ENCODE measurements around the gene DNAJC5G.

The DNAJC5G gene, protein sequence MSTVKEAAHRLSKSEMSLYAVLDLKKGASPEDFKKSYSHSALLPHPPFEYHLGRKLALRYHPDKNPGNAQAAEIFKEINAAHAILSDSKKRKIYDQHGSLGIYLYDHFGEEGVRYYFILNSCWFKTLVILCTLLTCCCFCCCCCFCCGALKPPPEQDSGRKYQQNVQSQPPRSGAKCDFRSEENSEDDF

GRCh38 chr2:27275211-27276150, at the start of gene DNAJC5G:
Gene DNAJC5G, plus strand, starts transcription at chr2:27275433. Its CDS starts 1,296 bp downstream, at chr2:27276729.
- peaks cover 49% of the 10 kb centered on the region for H3K27me3 Mint-ChIP-seq
- no peak within 1 kb of the TSS for H3K27ac Mint-ChIP-seq
- peaks cover 7% of the 10 kb centered on the region for H3K4me1 Mint-ChIP-seq
- DNase-seq = no peak
- H3K4me3 Mint-ChIP-seq = no peak within 1 kb of the TSS
- H3K9me3 Mint-ChIP-seq = no peaks in the 10 kb centered on the region
- H3K36me3 Mint-ChIP-seq = no peaks in the 10 kb centered on the region
- CTCF ChIA-PET = no interaction called here

DNA sequence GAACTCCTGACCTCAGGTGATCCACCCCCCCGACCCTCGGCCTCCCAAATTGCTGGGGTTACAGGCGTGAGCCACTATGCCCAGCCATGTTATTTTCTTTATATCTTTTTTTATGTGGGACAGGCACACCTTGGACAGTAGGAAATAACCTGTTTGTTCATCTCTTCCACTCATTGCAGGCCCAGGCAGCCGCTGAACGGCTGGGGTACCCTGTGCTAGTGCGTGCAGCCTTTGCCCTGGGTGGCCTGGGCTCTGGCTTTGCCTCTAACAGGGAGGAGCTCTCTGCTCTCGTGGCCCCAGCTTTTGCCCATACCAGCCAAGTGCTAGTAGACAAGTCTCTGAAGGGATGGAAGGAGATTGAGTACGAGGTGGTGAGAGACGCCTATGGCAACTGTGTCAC, 49.7 kb upstream of the DNAJC5G start:
- no peaks in the 10 kb centered on the region for H3K4me1 Mint-ChIP-seq
- H3K4me3 Mint-ChIP-seq = no peak overlapping the region
- no peaks in the 10 kb centered on the region for H3K9me3 Mint-ChIP-seq
- no peak overlapping the region for H3K27ac Mint-ChIP-seq
- no peaks in the 10 kb centered on the region for H3K27me3 Mint-ChIP-seq
- CTCF ChIA-PET = no interaction called here
- DNase-seq = no peak
- H3K36me3 Mint-ChIP-seq = peaks cover 44% of the 10 kb centered on the region

DNA sequence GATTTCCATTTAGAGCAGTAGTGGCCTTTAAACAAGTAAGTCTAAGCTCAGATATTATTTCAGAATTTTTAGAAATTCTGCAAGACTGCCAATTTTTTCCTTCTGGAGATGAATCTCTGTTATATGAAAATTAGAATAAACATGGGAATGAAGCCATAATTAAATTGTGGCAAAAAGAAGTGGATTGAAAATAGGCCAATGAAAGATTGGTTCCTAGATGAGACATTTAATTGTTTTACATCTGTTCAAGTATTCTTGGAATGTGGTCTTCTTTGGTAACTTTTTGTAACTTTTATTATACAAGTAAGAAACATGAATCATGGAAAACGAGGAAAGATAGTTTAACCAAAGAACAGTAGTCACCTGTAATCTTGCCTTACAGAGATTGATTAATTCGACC, 47.7 kb upstream of the DNAJC5G start:
- H3K36me3 Mint-ChIP-seq = peaks cover 41% of the 10 kb centered on the region
- no peaks in the 10 kb centered on the region for H3K9me3 Mint-ChIP-seq
- no peaks in the 10 kb centered on the region for H3K27me3 Mint-ChIP-seq

DNA sequence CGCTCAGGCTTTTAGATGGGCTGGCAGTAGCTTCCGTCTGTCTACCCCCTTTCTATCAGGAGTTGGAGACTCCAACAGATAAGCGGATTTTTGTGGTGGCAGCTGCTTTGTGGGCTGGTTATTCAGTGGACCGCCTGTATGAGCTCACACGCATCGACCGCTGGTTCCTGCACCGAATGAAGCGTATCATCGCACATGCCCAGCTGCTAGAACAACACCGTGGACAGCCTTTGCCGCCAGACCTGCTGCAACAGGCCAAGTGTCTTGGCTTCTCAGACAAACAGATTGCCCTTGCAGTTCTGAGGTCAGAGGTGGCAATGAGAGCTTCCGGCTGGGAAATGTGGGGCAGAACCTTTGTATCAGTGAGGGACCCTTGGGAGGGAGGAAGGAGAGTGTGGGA, 43.3 kb upstream of the DNAJC5G start:
- H3K27ac Mint-ChIP-seq = no peak overlapping the region
- H3K4me1 Mint-ChIP-seq = no peaks in the 10 kb centered on the region
- H3K4me3 Mint-ChIP-seq = no peak overlapping the region
- CTCF ChIA-PET = interaction anchor here (0.8 to 1.4 kb wide), 2 partner anchors 71 to 271 kb away, joined by 3 read pairs; no protein-coding TSS in a partner anchor
- no peaks in the 10 kb centered on the region for H3K27me3 Mint-ChIP-seq
- H3K36me3 Mint-ChIP-seq = peaks cover 51% of the 10 kb centered on the region
- H3K9me3 Mint-ChIP-seq = no peaks in the 10 kb centered on the region
- DNase-seq = no peak

More for the DNA sequence above, 47.7 kb upstream of the DNAJC5G start:
- CTCF ChIA-PET = interaction anchor here (1.5 kb wide), 1 partner anchor 130 kb away, joined by 3 read pairs; no protein-coding TSS in a partner anchor
- no peaks in the 10 kb centered on the region for H3K4me1 Mint-ChIP-seq
- no peak overlapping the region for H3K27ac Mint-ChIP-seq
- H3K4me3 Mint-ChIP-seq = no peak overlapping the region
- DNase-seq = no peak

DNA sequence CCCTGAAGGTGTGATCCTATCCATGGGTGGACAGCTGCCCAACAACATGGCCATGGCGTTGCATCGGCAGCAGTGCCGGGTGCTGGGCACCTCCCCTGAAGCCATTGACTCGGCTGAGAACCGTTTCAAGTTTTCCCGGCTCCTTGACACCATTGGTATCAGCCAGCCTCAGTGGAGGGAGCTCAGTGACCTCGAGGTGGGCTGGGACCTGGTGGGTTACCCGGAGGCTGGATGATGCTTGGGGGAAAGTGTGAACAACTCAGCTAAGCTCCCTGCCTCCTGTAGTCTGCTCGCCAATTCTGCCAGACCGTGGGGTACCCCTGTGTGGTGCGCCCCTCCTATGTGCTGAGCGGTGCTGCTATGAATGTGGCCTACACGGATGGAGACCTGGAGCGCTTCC, 41.9 kb upstream of the DNAJC5G start:
- Mint-ChIP-seq H3K27me3 (no peaks in the 10 kb centered on the region), H3K9me3 (no peaks in the 10 kb centered on the region), H3K36me3 (peaks cover 57% of the 10 kb centered on the region), H3K27ac (no peak overlapping the region), H3K4me1 (no peaks in the 10 kb centered on the region), H3K4me3 (no peak overlapping the region)
- DNase-seq = no peak
- CTCF ChIA-PET = interaction anchor here (0.5 to 1.4 kb wide), 3 partner anchors 9 to 69 kb away, joined by 3 read pairs; no protein-coding TSS in a partner anchor

DNA sequence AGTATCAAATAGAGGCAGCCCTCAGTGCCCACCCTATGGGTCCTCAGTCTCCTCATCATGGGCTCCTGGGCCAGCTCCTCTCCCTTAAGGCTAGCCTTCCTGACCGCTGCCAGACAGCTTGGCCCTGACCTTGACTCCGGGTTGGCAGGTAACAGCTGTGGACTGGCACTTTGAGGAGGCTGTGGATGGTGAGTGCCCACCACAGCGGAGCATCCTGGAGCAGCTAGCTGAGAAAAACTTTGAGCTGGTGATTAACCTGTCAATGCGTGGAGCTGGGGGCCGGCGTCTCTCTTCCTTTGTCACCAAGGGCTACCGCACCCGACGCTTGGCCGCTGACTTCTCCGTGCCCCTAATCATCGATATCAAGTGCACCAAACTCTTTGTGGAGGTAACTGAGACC, 39.1 kb upstream of the DNAJC5G start:
- no peaks in the 10 kb centered on the region for H3K9me3 Mint-ChIP-seq
- no peaks in the 10 kb centered on the region for H3K4me1 Mint-ChIP-seq
- DNase-seq = no peak
- CTCF ChIA-PET = no interaction called here
- H3K27ac Mint-ChIP-seq = no peak overlapping the region
- no peaks in the 10 kb centered on the region for H3K27me3 Mint-ChIP-seq
- H3K4me3 Mint-ChIP-seq = no peak overlapping the region
- peaks cover 67% of the 10 kb centered on the region for H3K36me3 Mint-ChIP-seq

GRCh38 chr2:27236626-27237025, 38.6 kb upstream of the DNAJC5G start:
- H3K27me3 Mint-ChIP-seq = no peaks in the 10 kb centered on the region
- no peaks in the 10 kb centered on the region for H3K4me1 Mint-ChIP-seq
- H3K36me3 Mint-ChIP-seq = peaks cover 67% of the 10 kb centered on the region
- H3K9me3 Mint-ChIP-seq = no peaks in the 10 kb centered on the region
- CTCF ChIA-PET = no interaction called here
- no peak overlapping the region for H3K4me3 Mint-ChIP-seq
- no peak overlapping the region for H3K27ac Mint-ChIP-seq
- no peak for DNase-seq

DNA sequence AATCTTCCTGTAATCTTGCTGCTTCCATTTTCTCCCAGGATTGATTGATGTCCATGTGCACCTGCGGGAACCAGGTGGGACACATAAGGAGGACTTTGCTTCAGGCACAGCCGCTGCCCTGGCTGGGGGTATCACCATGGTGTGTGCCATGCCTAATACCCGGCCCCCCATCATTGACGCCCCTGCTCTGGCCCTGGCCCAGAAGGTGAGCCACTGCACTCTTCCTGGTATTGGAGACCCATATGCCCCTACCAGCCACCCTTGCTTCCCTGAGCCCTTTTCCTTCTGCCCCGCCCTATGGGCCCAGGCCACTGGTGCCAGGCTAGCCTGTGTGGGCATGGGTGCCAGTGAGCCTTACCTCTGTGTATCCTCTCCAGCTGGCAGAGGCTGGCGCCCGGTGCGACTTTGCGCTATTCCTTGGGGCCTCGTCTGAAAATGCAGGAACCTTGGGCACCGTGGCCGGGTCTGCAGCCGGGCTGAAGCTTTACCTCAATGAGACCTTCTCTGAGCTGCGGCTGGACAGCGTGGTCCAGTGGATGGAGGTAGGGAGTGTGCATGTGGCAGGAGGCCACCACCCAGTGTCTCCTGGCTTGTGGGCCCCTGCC, 37.8 kb upstream of the DNAJC5G start:
- no peaks in the 10 kb centered on the region for H3K9me3 Mint-ChIP-seq

DNA sequence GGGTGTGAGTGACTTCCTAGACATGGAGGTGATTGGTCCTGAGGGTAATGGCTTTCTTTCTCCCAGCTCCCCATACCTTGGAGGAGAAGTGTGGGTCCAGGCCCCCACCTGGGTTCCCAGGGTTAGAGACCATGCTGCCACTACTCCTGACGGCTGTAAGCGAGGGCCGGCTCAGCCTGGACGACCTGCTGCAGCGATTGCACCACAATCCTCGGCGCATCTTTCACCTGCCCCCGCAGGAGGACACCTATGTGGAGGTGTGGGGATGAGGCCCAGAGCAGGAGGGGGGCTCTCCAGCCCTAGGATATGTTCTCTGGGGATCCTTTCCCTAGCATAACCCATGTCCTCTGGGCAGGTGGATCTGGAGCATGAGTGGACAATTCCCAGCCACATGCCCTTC, 36.3 kb upstream of the DNAJC5G start:
- no peaks in the 10 kb centered on the region for H3K27me3 Mint-ChIP-seq
- H3K4me3 Mint-ChIP-seq = no peak overlapping the region
- CTCF ChIA-PET = no interaction called here
- H3K27ac Mint-ChIP-seq = no peak overlapping the region
- H3K4me1 Mint-ChIP-seq = peaks cover 7% of the 10 kb centered on the region
- H3K9me3 Mint-ChIP-seq = no peaks in the 10 kb centered on the region
- no peak for DNase-seq
- peaks cover 58% of the 10 kb centered on the region for H3K36me3 Mint-ChIP-seq

More for the DNA sequence above, 37.8 kb upstream of the DNAJC5G start:
- no peak for DNase-seq
- peaks cover 66% of the 10 kb centered on the region for H3K36me3 Mint-ChIP-seq
- no peak overlapping the region for H3K4me3 Mint-ChIP-seq
- no peak overlapping the region for H3K27ac Mint-ChIP-seq
- peaks cover 7% of the 10 kb centered on the region for H3K4me1 Mint-ChIP-seq
- CTCF ChIA-PET = no interaction called here
- no peaks in the 10 kb centered on the region for H3K27me3 Mint-ChIP-seq

DNA sequence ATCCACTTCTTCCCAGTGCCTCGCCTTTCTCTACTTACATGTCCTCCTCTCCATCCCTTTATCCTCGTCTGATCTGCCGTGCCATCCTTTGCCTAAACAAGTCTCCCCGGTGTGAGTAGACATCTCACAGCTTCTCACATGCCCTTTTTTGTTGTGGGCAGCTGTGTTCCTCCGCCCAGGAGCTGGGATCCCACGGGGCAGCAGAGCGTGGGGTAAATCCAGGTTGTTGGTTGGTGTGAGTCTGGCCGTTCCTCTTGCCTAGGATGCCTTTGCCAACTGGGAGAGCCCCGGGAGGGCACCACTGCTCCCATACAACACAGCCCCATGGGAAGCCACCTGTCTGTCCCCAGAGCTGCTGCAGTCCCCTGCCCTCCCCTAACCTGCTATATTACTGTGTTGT, 34.8 kb upstream of the DNAJC5G start:
- H3K27me3 Mint-ChIP-seq = no peaks in the 10 kb centered on the region
- CTCF ChIA-PET = interaction anchor here (1.6 kb wide), 1 partner anchor 71 kb away, joined by 5 read pairs; no protein-coding TSS in a partner anchor
- no peaks in the 10 kb centered on the region for H3K9me3 Mint-ChIP-seq
- no peak overlapping the region for H3K27ac Mint-ChIP-seq
- H3K4me1 Mint-ChIP-seq = peaks cover 7% of the 10 kb centered on the region
- no peak overlapping the region for H3K4me3 Mint-ChIP-seq
- peaks cover 57% of the 10 kb centered on the region for H3K36me3 Mint-ChIP-seq
- DNase-seq = no peak

DNA sequence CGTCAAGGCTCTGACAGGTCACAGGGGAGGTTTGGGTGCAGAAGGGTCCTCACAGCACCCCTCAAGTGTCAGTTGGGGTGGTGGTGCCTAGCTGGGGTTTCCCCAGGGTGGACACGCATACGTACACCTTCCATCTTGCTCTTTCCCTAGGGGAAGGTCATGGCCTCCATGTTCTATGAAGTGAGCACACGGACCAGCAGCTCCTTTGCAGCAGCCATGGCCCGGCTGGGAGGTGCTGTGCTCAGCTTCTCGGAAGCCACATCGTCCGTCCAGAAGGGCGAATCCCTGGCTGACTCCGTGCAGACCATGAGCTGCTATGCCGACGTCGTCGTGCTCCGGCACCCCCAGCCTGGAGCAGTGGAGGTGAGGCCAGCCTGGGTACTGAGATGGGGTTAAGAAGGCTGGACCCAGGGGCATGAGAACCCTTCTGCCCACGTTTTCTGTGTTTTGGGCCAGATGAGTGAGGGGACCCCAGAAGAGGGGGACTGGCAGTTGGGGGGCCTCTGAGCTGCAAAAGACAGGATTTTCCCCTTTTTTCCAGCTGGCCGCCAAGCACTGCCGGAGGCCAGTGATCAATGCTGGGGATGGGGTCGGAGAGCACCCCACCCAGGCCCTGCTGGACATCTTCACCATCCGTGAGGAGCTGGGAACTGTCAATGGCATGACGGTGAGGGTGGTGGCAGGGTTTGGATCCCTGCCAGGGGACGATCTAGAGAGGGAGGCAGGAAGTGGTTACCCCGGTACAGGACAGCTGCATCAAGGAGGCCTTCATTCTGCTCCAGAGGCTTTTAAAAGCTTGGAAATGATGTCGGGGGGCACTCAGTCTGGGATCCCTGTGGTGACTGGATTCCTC, 33.2 kb upstream of the DNAJC5G start:
- DNase-seq = no peak
- Mint-ChIP-seq H3K27me3 (no peaks in the 10 kb centered on the region), H3K9me3 (no peaks in the 10 kb centered on the region), H3K4me3 (no peak overlapping the region), H3K27ac (no peak overlapping the region), H3K36me3 (peaks cover 46% of the 10 kb centered on the region), H3K4me1 (peaks cover 7% of the 10 kb centered on the region)
- CTCF ChIA-PET = interaction anchor here (0.7 to 1.6 kb wide), 2 partner anchors 9 to 72 kb away, joined by 3 to 5 read pairs; no protein-coding TSS in a partner anchor

DNA sequence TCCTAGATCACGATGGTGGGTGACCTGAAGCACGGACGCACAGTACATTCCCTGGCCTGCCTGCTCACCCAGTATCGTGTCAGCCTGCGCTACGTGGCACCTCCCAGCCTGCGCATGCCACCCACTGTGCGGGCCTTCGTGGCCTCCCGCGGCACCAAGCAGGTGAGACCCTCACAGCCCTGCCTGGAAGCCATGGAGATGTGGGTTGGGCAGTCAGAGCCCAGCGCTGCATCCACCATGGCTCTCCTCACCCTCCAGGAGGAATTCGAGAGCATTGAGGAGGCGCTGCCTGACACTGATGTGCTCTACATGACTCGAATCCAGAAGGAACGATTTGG, 32.6 kb upstream of the DNAJC5G start:
- DNase-seq = no peak
- peaks cover 3% of the 10 kb centered on the region for H3K27me3 Mint-ChIP-seq
- peaks cover 7% of the 10 kb centered on the region for H3K4me1 Mint-ChIP-seq
- CTCF ChIA-PET = interaction anchor here (0.7 kb wide), 1 partner anchor 10 kb away, joined by 3 read pairs; no protein-coding TSS in a partner anchor
- H3K36me3 Mint-ChIP-seq = peaks cover 41% of the 10 kb centered on the region
- H3K27ac Mint-ChIP-seq = peak overlapping the region; percentile 37
- H3K4me3 Mint-ChIP-seq = no peak overlapping the region
- no peaks in the 10 kb centered on the region for H3K9me3 Mint-ChIP-seq

GRCh38 chr2:27243391-27244130, 31.7 kb upstream of the DNAJC5G start:
- H3K4me3 Mint-ChIP-seq = no peak overlapping the region
- H3K36me3 Mint-ChIP-seq = peaks cover 32% of the 10 kb centered on the region
- no peaks in the 10 kb centered on the region for H3K9me3 Mint-ChIP-seq
- H3K27ac Mint-ChIP-seq = no peak overlapping the region
- CTCF ChIA-PET = interaction anchor here (1.1 kb wide), 1 partner anchor 61 kb away, joined by 3 read pairs; no protein-coding TSS in a partner anchor
- peaks cover 5% of the 10 kb centered on the region for H3K27me3 Mint-ChIP-seq
- peaks cover 7% of the 10 kb centered on the region for H3K4me1 Mint-ChIP-seq
- no peak for DNase-seq

Data from activated naive CD4-positive, alpha-beta T cell treated with anti-CD3 and anti-CD28 coated beads, Interleukin-2, amount 10 ng/mL, durations not matched to agents 7 days and 5 days (primary cell).